GM13976 (cell line): ENCODE data around the gene ATXN1.

Experiments
- DNase-seq: peaks from one replicate; pipeline ENCODE4 v3.0.0; 2012; ENCODE audit warnings: low spot score
- in situ Hi-C: fragments of 300-500 bp; cut with MboI; formaldehyde crosslinking; loops from one replicate; pipeline ENCODE4 v1.12.0; 2022; ENCODE audit warnings: low sequenced_read_pairs, mixed read lengths, inconsistent platforms; ENCODE audit not compliant: unreplicated experiment
- TF ChIP-seq, protein P1 (sequence below): IDR thresholded peaks from 2 replicates; pipeline ENCODE4 v1.5.1; 2012; ENCODE audit warnings: borderline replicate concordance, mild to moderate bottlenecking; ENCODE audit not compliant: insufficient read depth; ENCODE audit errors: extremely low read depth, missing control alignments, control extremely low read depth

Gene ATXN1

GRCh38 chr6:16684195-16684689 is 77.0 kb downstream of the ATXN1 start:
- in situ Hi-C loops, result no loop called here
- no peak for DNase-seq
- TF ChIP-seq, protein P1, sequence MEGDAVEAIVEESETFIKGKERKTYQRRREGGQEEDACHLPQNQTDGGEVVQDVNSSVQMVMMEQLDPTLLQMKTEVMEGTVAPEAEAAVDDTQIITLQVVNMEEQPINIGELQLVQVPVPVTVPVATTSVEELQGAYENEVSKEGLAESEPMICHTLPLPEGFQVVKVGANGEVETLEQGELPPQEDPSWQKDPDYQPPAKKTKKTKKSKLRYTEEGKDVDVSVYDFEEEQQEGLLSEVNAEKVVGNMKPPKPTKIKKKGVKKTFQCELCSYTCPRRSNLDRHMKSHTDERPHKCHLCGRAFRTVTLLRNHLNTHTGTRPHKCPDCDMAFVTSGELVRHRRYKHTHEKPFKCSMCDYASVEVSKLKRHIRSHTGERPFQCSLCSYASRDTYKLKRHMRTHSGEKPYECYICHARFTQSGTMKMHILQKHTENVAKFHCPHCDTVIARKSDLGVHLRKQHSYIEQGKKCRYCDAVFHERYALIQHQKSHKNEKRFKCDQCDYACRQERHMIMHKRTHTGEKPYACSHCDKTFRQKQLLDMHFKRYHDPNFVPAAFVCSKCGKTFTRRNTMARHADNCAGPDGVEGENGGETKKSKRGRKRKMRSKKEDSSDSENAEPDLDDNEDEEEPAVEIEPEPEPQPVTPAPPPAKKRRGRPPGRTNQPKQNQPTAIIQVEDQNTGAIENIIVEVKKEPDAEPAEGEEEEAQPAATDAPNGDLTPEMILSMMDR, result no peak

- no peak for DNase-seq
- in situ Hi-C loops, result no loop called here
Measured at GRCh38 chr6:16683641-16684194, 77.5 kb downstream of the ATXN1 start.

DNA sequence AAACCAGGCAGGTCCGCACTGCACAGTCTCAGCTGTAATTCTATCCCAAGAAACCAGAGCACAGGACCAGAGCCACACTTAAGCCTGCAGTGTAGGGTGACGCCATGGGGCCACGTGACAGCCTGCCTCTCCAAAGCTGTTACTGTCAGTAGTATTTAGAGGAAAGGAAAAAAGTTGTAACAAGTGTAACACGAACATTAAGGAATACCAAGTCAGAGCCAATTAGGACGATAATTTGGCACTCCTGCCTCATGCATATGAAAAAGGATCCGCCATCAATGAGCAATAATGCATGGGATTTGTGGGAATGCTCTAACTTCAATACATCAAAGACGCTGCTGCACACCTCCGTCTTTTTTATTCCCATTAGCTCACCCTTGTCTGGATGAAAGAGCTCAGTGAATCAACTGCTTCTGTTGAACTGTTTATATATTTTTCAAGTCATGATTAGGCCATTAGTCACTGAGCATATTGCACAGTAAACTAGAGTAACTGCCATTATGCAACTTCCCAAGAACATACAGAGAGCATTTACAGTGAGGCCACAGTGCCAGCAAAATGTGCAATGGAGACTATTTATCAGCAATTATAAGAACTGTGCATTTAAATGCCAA is 79.9 kb downstream of the ATXN1 start:
- in situ Hi-C loops, result no loop called here
- DNase-seq, result no peak
- TF ChIP-seq, protein P1, result no peak

More at GRCh38 chr6:16683641-16684194, 77.5 kb downstream of the ATXN1 start:
- TF ChIP-seq, protein P1, result no peak

GRCh38 chr6:16679050-16679449 is 82.2 kb downstream of the ATXN1 start:
- DNase-seq, result no peak
- in situ Hi-C loops, result no loop called here
- TF ChIP-seq, protein P1, result no peak

- in situ Hi-C loops, result no loop called here
- TF ChIP-seq, protein P1, result no peak
- DNase-seq, result no peak
Measured at GRCh38 chr6:16677458-16677857, 83.8 kb downstream of the ATXN1 start.

DNA sequence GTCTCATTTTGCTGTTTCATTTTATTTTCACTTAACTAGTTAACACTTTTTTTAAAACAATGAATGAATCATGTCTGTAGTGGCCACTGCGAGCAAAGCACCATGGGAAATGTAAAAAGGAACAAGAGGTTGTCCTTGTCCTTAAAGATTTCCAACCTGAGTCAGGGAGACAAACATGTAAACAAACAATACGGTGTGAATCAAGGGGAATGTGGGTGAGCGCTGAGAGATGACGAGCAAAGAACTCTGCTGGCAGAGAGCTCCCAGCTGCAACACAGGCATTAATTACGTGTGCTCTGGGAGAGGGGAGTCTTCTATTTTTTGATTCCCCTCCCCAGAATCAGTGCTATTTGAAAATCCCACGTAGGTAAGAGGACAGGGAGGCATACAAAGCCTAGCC is 84.3 kb downstream of the ATXN1 start:
- no peak for DNase-seq
- TF ChIP-seq, protein P1, result no peak

More for the DNA sequence above, 84.3 kb downstream of the ATXN1 start:
- in situ Hi-C loops, result no loop called here
